Measurements from ENCODE around the gene SH2B3. TPM values are rescaled to one million over a fixed set of nuclear protein-coding genes. Genes with fewer than 3 reads are reported as not detected.

Gene SH2B3
- total RNA-seq, 2 donors from 2014 or later = 26.4 to 40.9 TPM

- intact Hi-C loops (cut with DNase I) = no loop called here
- Histone ChIP-seq H3K27ac (peak overlapping the region; percentile 70), H3K9me3 (no peaks in the 10 kb centered on the region), H3K4me1 (peaks cover 64% of the 10 kb centered on the region), H3K9ac (ENCODE audit: low read depth in 2 of 2, low read length in 2 of 2) (peak overlapping the region; percentile 62 to 69), H3K36me3 (no peaks in the 10 kb centered on the region), H3K27me3 (no peaks in the 10 kb centered on the region), H3K4me3 (no peak overlapping the region)
- peak; percentile 89 for DNase-seq
- TF ChIP-seq CTCF (IDR thresholded peaks at IDR 0.05) = no peak
Measured at GRCh38 chr12:111428728-111429175, 23.0 kb downstream of the SH2B3 start.

GRCh38 chr12:111429828-111430432 is 24.2 kb downstream of the SH2B3 start:
- peak overlapping the region; percentile 54 to 75 for H3K9ac ChIP-seq (ENCODE audit: low read depth in 2 of 2, low read length in 2 of 2)
- no peaks in the 10 kb centered on the region for H3K27me3 ChIP-seq
- H3K27ac ChIP-seq = peak overlapping the region; percentile 70
- H3K4me3 ChIP-seq = no peak overlapping the region
- no peaks in the 10 kb centered on the region for H3K36me3 ChIP-seq
- no peak for DNase-seq
- intact Hi-C loops (cut with DNase I) = no loop called here
- TF ChIP-seq CTCF (IDR thresholded peaks at IDR 0.05) = no peak
- peaks cover 67% of the 10 kb centered on the region for H3K4me1 ChIP-seq
- no peaks in the 10 kb centered on the region for H3K9me3 ChIP-seq

- Histone ChIP-seq H3K27ac (peak overlapping the region; percentile 70), H3K36me3 (no peaks in the 10 kb centered on the region), H3K9ac (ENCODE audit: low read depth in 2 of 2, low read length in 2 of 2) (peak overlapping the region; percentile 58 to 75), H3K4me3 (no peak overlapping the region), H3K27me3 (no peaks in the 10 kb centered on the region), H3K9me3 (no peaks in the 10 kb centered on the region), H3K4me1 (peaks cover 74% of the 10 kb centered on the region)
- DNase-seq = no peak
- intact Hi-C loops (cut with DNase I) = no loop called here
- TF ChIP-seq CTCF (IDR thresholded peaks at IDR 0.05) = no peak
Measured at GRCh38 chr12:111430433-111431353, 25.0 kb downstream of the SH2B3 start.

GRCh38 chr12:111431772-111432171 is 26.0 kb downstream of the SH2B3 start:
- intact Hi-C loops (cut with DNase I) = no loop called here
- no peaks in the 10 kb centered on the region for H3K9me3 ChIP-seq
- H3K4me3 ChIP-seq = no peak overlapping the region
- peaks cover 78% of the 10 kb centered on the region for H3K4me1 ChIP-seq
- peak overlapping the region; percentile 4 to 75 for H3K9ac ChIP-seq (ENCODE audit: low read depth in 2 of 2, low read length in 2 of 2)
- peak overlapping the region; percentile 70 for H3K27ac ChIP-seq
- H3K36me3 ChIP-seq = no peaks in the 10 kb centered on the region
- no peak for DNase-seq
- no peak for TF ChIP-seq CTCF (IDR thresholded peaks at IDR 0.05)
- no peaks in the 10 kb centered on the region for H3K27me3 ChIP-seq

GRCh38 chr12:111434049-111434448 is 28.3 kb downstream of the SH2B3 start:
- Histone ChIP-seq H3K4me1 (peaks cover 64% of the 10 kb centered on the region), H3K9me3 (no peaks in the 10 kb centered on the region), H3K27ac (peak overlapping the region; percentile 70), H3K9ac (ENCODE audit: low read depth in 2 of 2, low read length in 2 of 2) (peak overlapping the region in 1 of 2 donors; percentile 65), H3K36me3 (no peaks in the 10 kb centered on the region), H3K4me3 (no peak overlapping the region), H3K27me3 (no peaks in the 10 kb centered on the region)
- no peak for TF ChIP-seq CTCF (IDR thresholded peaks at IDR 0.05)
- intact Hi-C loops (cut with DNase I) = no loop called here
- no peak for DNase-seq
